Panc1 (cell line): ENCODE measurements around the gene BUB1. TPM values are rescaled to one million over a fixed set of nuclear protein-coding genes. Genes with fewer than 3 reads are reported as not detected.
"Not testable (repeated sequence)": the region's sequence is repeated elsewhere in the genome, so short reads cannot be mapped to it uniquely, and the experiment has no call there.

Experiments used
- ATAC-seq: fragments of 200-7000 bp; cut with Tn5 transposase; 2 replicates; pipeline ENCODE4 v1.9.1; 2020; ENCODE audit warnings: mild to moderate bottlenecking, moderate library complexity
- BruUV-seq: library from RNA; stranded (reverse); fragments of 400-500 nt; replicated peaks from 2 replicates; lab custom pipeline; 2021; lab: Mats Ljungman, UMichigan
- CTCF ChIA-PET: fragments of 300-600 bp; sonication (Branson Sonifier 250); formaldehyde crosslinking; loops from one replicate; lab custom pipeline; 2022; ENCODE audit warnings: antibody characterized with exemption; lab: Charles Lee
- POLR2A ChIA-PET: fragments of 300-600 bp; sonication (Branson Sonifier 250); formaldehyde crosslinking; loops from one replicate; lab custom pipeline; 2022; ENCODE audit warnings: antibody characterized with exemption; lab: Charles Lee
- DNase-seq: peaks from one replicate; pipeline ENCODE4 v3.0.0-alpha.2; 2010; ENCODE audit warnings: low read depth, low spot score
- H3K27ac ChIP-seq: 2 replicates; pipeline ENCODE4 v1.5.1; 2011; ENCODE audit warnings: mild to moderate bottlenecking, low read length, inconsistent platforms
- H3K27me3 ChIP-seq: fragments of 200-500 bp; sonication (Bioruptor generic); 2 replicates; pipeline ENCODE4 v1.6.0; 2014; ENCODE audit warnings: low read length, inconsistent platforms; ENCODE audit not compliant: control insufficient read depth, insufficient read depth
- H3K36me3 ChIP-seq: fragments of 200-500 bp; sonication (Bioruptor generic); 2 replicates; pipeline ENCODE4 v1.5.1; 2014; ENCODE audit warnings: inconsistent platforms, mild to moderate bottlenecking, low read length, moderate library complexity; ENCODE audit not compliant: control insufficient read depth, insufficient read depth
- H3K4me1 ChIP-seq: 2 replicates; pipeline ENCODE4 v1.5.1; 2011; ENCODE audit warnings: inconsistent platforms, mild to moderate bottlenecking, low read length, moderate library complexity; ENCODE audit not compliant: control insufficient read depth, insufficient read depth
- H3K4me3 ChIP-seq, 2 experiments: 2 replicates each; pipeline ENCODE4 v1.5.1; 2011 to 2012; ENCODE audit warnings: low read depth in 2 of 2, low read length in 2 of 2, mild to moderate bottlenecking in 2 of 2, inconsistent platforms in 1 of 2, moderate library complexity in 1 of 2
- H3K9me3 ChIP-seq: fragments of 200-500 bp; sonication (Bioruptor generic); 2 replicates; pipeline ENCODE4 v1.5.1; 2014; ENCODE audit warnings: low read depth, mild to moderate bottlenecking, inconsistent platforms, low read length, moderate library complexity; ENCODE audit not compliant: control insufficient read depth, insufficient read depth
- CTCF ChIP-seq: fragments of 450-650 bp; IDR thresholded peaks from 2 replicates; pipeline ENCODE4 v1.5.1; 2017; ENCODE audit warnings: mild to moderate bottlenecking
- POLR2AphosphoS5 ChIP-seq: IDR thresholded peaks from 2 replicates; pipeline ENCODE4 v1.6.1; 2012; ENCODE audit warnings: mild to moderate bottlenecking, low read depth, low read length, moderate library complexity
- REST ChIP-seq, 2 experiments: IDR thresholded peaks; 2 replicates each; pipeline ENCODE4 v1.6.1; 2011 to 2012; ENCODE audit warnings: low read depth in 2 of 2, control low read depth in 1 of 2, low read length in 1 of 2, mild to moderate bottlenecking in 1 of 2, moderate library complexity in 1 of 2; ENCODE audit not compliant: insufficient read depth in 1 of 2
- SIN3A ChIP-seq: IDR thresholded peaks from 2 replicates; pipeline ENCODE4 v1.6.1; 2012; ENCODE audit warnings: low read depth, mild to moderate bottlenecking, low read length, moderate library complexity, borderline replicate concordance; ENCODE audit not compliant: insufficient read depth
- TCF7L2 ChIP-seq: IDR thresholded peaks from 2 replicates; pipeline ENCODE4 v1.6.1; 2011; ENCODE audit warnings: mild to moderate bottlenecking, low read depth, low read length, inconsistent platforms
- in situ Hi-C: cut with HindIII; loops from 2 replicates; pipeline ENCODE4 v1.10.0; 2016; ENCODE audit warnings: low sequenced_read_pairs, low pct_unique_long_range_greater_than_20kb
- intact Hi-C: fragments of 100-400 bp; cut with micrococcal nuclease; formaldehyde crosslinking; loops from one replicate; pipeline ENCODE4 v1.10.0; 2022; ENCODE audit not compliant: unreplicated experiment
- total RNA-seq: library from RNA; stranded (reverse); gene quantifications from one replicate; pipeline ENCODE4 v1.2.1, GENCODE V29; 2021; ENCODE audit not compliant: unreplicated experiment

The BUB1 gene
- total RNA-seq, 1 experiment from 2014 or later: 91.2 TPM

GRCh38 chr2:110638004-110638403 lies 39.9 kb downstream of the BUB1 start:
- Histone ChIP-seq H3K9me3 (no peaks in the 10 kb centered on the region), H3K27ac (no peak overlapping the region), H3K4me1 (no peaks in the 10 kb centered on the region), H3K4me3 (no peak overlapping the region), H3K36me3 (peaks cover 48% of the 10 kb centered on the region), H3K27me3 (no peaks in the 10 kb centered on the region)
- POLR2A ChIA-PET: no interaction called here
- in situ Hi-C loops: no loop called here
- ATAC-seq: no peak
- no TSS peak for BruUV-seq
- no peak for TF ChIP-seq SIN3A
- TF ChIP-seq REST (IDR thresholded peaks at IDR 0.05; ENCODE audit: insufficient read depth in 1 of 2, low read depth in 2 of 2, low read length in 1 of 2): no peak
- TF ChIP-seq POLR2AphosphoS5: no peak
- TF ChIP-seq TCF7L2: no peak
- TF ChIP-seq CTCF: no peak
- DNase-seq: no peak
- intact Hi-C loops: no loop called here
- CTCF ChIA-PET: no interaction called here

GRCh38 chr2:110637093-110637492 lies 40.8 kb downstream of the BUB1 start:
- in situ Hi-C loops: no loop called here
- DNase-seq: no peak
- ChIA-PET CTCF (no interaction called here), POLR2A (no interaction called here)
- Histone ChIP-seq H3K36me3 (peaks cover 45% of the 10 kb centered on the region), H3K4me3 (no peak overlapping the region), H3K27me3 (no peaks in the 10 kb centered on the region), H3K9me3 (no peaks in the 10 kb centered on the region), H3K4me1 (no peaks in the 10 kb centered on the region), H3K27ac (no peak overlapping the region)
- TF ChIP-seq CTCF: no peak
- TF ChIP-seq REST (IDR thresholded peaks at IDR 0.05; ENCODE audit: insufficient read depth in 1 of 2, low read depth in 2 of 2, low read length in 1 of 2): no peak
- no peak for TF ChIP-seq POLR2AphosphoS5
- TF ChIP-seq SIN3A: no peak
- TF ChIP-seq TCF7L2: no peak
- ATAC-seq: no peak
- BruUV-seq: no TSS peak
- intact Hi-C loops: no loop called here

- BruUV-seq, ATAC-seq, H3K4me1 ChIP-seq, H3K4me3 ChIP-seq, in situ Hi-C loops, POLR2A ChIA-PET, DNase-seq, H3K27me3 ChIP-seq, H3K9me3 ChIP-seq, CTCF ChIA-PET, intact Hi-C loops, H3K27ac ChIP-seq: not testable (repeated sequence)
- peaks cover 36% of the 10 kb centered on the region for H3K36me3 ChIP-seq
These were observed 41.8 kb downstream of the BUB1 start for GRCh38 chr2:110635949-110636628.
